ENCODE data around the gene PRKAG3. TPM values are rescaled to one million over a fixed set of nuclear protein-coding genes. Genes with fewer than 3 reads are reported as not detected.

PRKAG3 gene
- total RNA-seq, 2 donors from 2014 or later, result 0.19 TPM; not detected in 1

DNA sequence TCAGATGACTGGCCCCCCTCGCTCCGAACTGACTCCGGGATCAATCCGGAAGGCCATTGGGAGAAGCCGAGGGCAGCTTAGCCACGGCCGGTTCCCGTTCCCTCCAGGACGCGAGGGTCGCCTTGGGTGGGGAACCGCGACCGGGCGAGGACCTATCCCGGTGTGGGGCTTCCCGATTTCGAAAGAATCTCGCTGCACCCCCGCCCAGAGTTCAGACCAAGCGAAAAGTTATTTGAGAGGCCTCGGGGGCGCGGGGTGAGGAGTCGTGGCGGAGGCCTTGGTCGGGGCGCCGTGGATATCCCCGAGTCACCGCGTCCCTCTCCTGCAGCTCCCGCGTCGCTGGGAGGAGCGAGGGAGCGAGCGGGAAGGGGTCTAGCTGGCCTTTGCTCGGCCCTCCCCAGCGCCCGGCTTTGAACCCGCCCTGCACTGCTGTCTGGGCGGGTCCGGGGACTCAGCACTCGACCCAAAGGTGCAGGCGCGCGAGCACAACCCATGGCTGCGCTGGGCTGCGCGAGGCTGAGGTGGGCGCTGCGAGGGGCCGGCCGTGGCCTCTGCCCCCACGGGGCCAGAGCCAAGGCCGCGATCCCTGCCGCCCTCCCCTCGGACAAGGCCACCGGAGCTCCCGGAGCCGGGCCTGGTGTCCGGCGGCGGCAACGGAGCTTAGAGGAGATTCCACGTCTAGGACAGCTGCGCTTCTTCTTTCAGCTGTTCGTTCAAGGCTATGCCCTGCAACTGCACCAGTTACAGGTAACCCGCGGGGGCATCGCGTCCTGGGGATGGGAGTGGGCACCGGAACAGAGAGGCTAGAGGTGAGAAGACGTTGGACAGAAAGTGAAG, 49.7 kb downstream of the PRKAG3 start, which contains the start of gene CYP27A1:
TSS of gene CYP27A1 (plus strand) at position 457 of the 837 bp plus-strand sequence. CDS start at position 493, 36 bp downstream.
- peak; percentile 70 for DNase-seq (ENCODE audit: low spot score)

DNA sequence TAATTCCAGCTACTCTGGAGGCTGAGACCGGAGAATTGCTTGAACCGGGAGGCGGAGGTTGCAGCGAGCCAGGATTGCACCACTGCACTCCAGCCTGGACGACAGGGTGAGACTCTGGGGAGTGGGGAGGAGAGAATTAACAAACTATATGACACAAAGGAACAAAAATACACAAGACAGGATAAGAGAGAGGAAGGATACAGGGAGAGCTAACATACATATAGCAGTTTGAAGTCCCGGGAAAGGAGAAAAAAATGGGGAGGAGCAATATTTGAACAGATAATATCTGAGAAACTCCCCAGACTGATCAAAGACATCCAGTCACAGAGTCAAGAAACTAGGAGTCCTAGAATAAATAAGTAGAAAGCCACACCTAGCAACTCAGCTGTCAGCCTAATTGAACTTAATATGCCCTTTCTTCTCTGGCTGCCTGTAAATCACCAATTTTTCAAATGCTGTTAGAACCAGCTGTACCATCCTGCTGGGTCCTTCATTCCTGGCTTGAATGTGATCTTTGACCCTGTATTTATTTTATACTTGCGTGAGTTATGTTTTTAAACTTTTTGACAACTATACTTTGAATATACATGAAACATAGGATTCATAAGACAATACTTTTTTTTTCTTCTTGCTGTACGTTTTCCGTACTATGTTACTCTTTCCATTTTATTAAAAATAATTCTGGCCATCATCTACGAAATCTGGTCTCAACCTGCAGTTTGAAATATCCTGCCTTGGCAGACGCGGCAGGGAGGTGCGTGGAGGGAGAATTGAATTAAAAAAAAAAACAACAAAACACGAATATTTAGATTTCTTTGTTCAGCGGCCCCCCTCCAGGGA, 50.5 kb downstream of the PRKAG3 start:
- Histone ChIP-seq H3K27ac (peak overlapping the region; percentile 80 to 87), H3K27me3 (no peaks in the 10 kb centered on the region), H3K36me3 (no peaks in the 10 kb centered on the region), H3K4me1 (no peaks in the 10 kb centered on the region), H3K9me3 (no peaks in the 10 kb centered on the region), H3K4me3 (peak overlapping the region; percentile 59 to 76)
- no peak for DNase-seq (ENCODE audit: low spot score)
- TF ChIP-seq, protein P1, sequence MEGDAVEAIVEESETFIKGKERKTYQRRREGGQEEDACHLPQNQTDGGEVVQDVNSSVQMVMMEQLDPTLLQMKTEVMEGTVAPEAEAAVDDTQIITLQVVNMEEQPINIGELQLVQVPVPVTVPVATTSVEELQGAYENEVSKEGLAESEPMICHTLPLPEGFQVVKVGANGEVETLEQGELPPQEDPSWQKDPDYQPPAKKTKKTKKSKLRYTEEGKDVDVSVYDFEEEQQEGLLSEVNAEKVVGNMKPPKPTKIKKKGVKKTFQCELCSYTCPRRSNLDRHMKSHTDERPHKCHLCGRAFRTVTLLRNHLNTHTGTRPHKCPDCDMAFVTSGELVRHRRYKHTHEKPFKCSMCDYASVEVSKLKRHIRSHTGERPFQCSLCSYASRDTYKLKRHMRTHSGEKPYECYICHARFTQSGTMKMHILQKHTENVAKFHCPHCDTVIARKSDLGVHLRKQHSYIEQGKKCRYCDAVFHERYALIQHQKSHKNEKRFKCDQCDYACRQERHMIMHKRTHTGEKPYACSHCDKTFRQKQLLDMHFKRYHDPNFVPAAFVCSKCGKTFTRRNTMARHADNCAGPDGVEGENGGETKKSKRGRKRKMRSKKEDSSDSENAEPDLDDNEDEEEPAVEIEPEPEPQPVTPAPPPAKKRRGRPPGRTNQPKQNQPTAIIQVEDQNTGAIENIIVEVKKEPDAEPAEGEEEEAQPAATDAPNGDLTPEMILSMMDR (IDR thresholded peaks at IDR 0.05), result no peak

More for the DNA sequence above, 49.7 kb downstream of the PRKAG3 start, which contains the start of gene CYP27A1:
- Histone ChIP-seq H3K4me3 (peak within 1 kb of the TSS; percentile 59 to 76), H3K27ac (peak within 1 kb of the TSS; percentile 80 to 87), H3K9me3 (no peaks in the 10 kb centered on the region), H3K27me3 (no peaks in the 10 kb centered on the region), H3K4me1 (no peaks in the 10 kb centered on the region), H3K36me3 (no peaks in the 10 kb centered on the region)
- TF ChIP-seq, protein P1 (IDR thresholded peaks at IDR 0.05), result no peak

DNA sequence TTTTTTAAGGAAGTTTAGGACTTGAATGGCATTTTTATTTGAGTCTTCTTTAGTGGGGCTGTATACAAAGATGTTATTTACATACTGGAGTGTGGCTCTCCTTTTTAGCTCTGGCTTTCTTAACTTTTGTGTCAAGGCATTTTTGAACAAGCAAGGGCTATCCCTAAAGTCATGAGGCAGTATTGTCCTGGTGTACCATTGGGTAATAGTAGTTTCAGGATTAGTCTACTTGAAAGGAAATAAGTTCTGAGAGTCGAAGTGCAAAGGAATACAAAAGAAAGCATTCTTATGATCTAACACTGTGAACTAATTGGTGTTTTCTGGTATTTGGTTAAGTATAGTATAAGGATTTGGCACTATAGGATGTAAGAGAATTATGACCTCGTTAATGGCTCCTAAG, 51.6 kb downstream of the PRKAG3 start:
- Histone ChIP-seq H3K27ac (no peak overlapping the region), H3K36me3 (no peaks in the 10 kb centered on the region), H3K27me3 (no peaks in the 10 kb centered on the region), H3K4me3 (no peak overlapping the region), H3K9me3 (no peaks in the 10 kb centered on the region), H3K4me1 (no peaks in the 10 kb centered on the region)
- TF ChIP-seq, protein P1 (IDR thresholded peaks at IDR 0.05), result no peak
- no peak for DNase-seq (ENCODE audit: low spot score)

- Histone ChIP-seq H3K27ac (no peak overlapping the region), H3K27me3 (no peaks in the 10 kb centered on the region), H3K36me3 (no peaks in the 10 kb centered on the region), H3K4me1 (no peaks in the 10 kb centered on the region), H3K4me3 (no peak overlapping the region), H3K9me3 (no peaks in the 10 kb centered on the region)
- TF ChIP-seq, protein P1 (IDR thresholded peaks at IDR 0.05), result no peak
- DNase-seq (ENCODE audit: low spot score), result no peak
Observed at GRCh38 chr2:218777276-218777990, 54.2 kb downstream of the PRKAG3 start.

- Histone ChIP-seq H3K4me1 (no peaks in the 10 kb centered on the region), H3K27me3 (no peaks in the 10 kb centered on the region), H3K36me3 (no peaks in the 10 kb centered on the region), H3K27ac (no peak overlapping the region), H3K9me3 (no peaks in the 10 kb centered on the region), H3K4me3 (no peak overlapping the region)
- no peak for DNase-seq (ENCODE audit: low spot score)
- TF ChIP-seq, protein P1 (IDR thresholded peaks at IDR 0.05), result no peak
Observed at GRCh38 chr2:218776488-218776887, 55.1 kb downstream of the PRKAG3 start.
